Measurements from ENCODE around the gene TFAM. TPM values are rescaled to one million over a fixed set of nuclear protein-coding genes. Genes with fewer than 3 reads are reported as not detected.

TFAM gene
- polyA plus RNA-seq, 1 of the 3 experiments (the other 2 are of a cell fraction) = 19.6 TPM

DNA sequence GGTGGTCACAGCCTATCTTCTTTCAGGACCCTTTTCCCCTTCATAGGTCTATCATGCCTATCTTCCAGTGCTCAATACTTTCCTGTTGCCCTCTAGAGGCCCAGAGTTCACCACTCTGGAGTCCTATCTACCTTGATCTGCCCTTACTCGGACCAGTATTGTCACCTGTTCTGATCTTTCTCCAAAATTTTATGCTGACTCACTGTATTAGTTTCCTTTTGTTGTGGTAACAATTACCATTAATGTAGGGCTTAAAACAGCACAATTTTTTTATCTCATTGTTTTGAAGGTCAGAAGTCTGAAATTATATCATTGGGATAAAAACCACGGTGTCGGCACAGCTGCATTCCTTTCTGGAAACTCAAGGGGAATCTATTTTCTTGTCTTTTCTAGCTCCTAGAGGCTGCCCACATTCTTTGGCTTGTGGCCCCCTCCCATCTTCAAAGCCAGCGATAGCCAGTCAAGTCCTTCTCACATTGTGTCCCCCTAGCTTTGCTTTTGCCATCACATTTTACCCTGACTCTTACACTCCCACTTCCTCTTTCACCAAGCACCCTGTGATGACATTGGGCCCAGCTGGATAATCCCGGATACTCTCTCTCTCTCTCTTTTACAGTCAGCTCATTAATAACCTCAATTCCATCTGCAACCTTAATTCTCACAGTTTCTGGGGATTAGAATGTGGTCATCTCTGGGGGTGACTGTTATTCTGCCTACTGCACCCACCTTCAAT, 54.6 kb downstream of the TFAM start:
- no peaks in the 10 kb centered on the region for H3K27me3 ChIP-seq (ENCODE audit: insufficient read depth)
- no peaks in the 10 kb centered on the region for H4K20me1 ChIP-seq (ENCODE audit: insufficient read depth)
- H3K4me1 ChIP-seq (ENCODE audit: control insufficient read depth in 1 of 2, insufficient read depth in 2 of 2, low read depth in 1 of 2, low read length in 1 of 2) = peaks cover 3 to 13% of the 10 kb centered on the region in 2 experiments
- H3K4me3 ChIP-seq (ENCODE audit: low read depth in 2 of 2, low read length in 1 of 2) = no peak overlapping the region
- H3K36me3 ChIP-seq (replicated peaks in 1 of 2; ENCODE audit: control insufficient read depth in 1 of 2, insufficient read depth in 2 of 2, low read length in 1 of 2) = no peaks in the 10 kb centered on the region
- 80% methylated on average over 5 of the region's 5 CpGs for WGBS (ENCODE audit: low lambda C conversion rate)
- H3K27ac ChIP-seq (ENCODE audit: low read depth in 2 of 2, low read length in 1 of 2) = no peak overlapping the region; a peak in 1 of 4 replicates
- CTCF ChIA-PET = interaction anchor here (1.6 kb wide), 1 partner anchor 25 kb away, joined by 5 read pairs; no protein-coding TSS in a partner anchor
- H2AFZ ChIP-seq (ENCODE audit: low read depth) = no peak overlapping the region
- no peak for DNase-seq
- no peaks in the 10 kb centered on the region for H3K79me2 ChIP-seq (ENCODE audit: insufficient read depth)
- H3K9me2 ChIP-seq = no peaks in the 10 kb centered on the region
- TF ChIP-seq MXI1 (IDR thresholded peaks at IDR 0.05; ENCODE audit: low read depth, low read length) (no peak), ZBTB33 (IDR thresholded peaks at IDR 0.05; ENCODE audit: borderline replicate concordance, low read depth) (no peak), IRF3 (IDR thresholded peaks at IDR 0.05; ENCODE audit: low read depth, low read length) (no peak), TAF1 (IDR thresholded peaks at IDR 0.05; ENCODE audit: borderline replicate concordance, low read depth, low read length) (no peak)
- TF ChIP-seq, protein P1, sequence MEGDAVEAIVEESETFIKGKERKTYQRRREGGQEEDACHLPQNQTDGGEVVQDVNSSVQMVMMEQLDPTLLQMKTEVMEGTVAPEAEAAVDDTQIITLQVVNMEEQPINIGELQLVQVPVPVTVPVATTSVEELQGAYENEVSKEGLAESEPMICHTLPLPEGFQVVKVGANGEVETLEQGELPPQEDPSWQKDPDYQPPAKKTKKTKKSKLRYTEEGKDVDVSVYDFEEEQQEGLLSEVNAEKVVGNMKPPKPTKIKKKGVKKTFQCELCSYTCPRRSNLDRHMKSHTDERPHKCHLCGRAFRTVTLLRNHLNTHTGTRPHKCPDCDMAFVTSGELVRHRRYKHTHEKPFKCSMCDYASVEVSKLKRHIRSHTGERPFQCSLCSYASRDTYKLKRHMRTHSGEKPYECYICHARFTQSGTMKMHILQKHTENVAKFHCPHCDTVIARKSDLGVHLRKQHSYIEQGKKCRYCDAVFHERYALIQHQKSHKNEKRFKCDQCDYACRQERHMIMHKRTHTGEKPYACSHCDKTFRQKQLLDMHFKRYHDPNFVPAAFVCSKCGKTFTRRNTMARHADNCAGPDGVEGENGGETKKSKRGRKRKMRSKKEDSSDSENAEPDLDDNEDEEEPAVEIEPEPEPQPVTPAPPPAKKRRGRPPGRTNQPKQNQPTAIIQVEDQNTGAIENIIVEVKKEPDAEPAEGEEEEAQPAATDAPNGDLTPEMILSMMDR (IDR thresholded peaks at IDR 0.05) = no peak
- POLR2A ChIA-PET = no interaction called here
- H3K9me3 ChIP-seq = 0 out of 2 replicates have a peak, but pooled peaks cover 7% of the 10 kb centered on the region
- no peak overlapping the region for H3K9ac ChIP-seq
- peaks cover 18% of the 10 kb centered on the region for H3F3A ChIP-seq (replicated peaks; ENCODE audit: insufficient read depth)
- no peak overlapping the region for H3K4me2 ChIP-seq

DNA sequence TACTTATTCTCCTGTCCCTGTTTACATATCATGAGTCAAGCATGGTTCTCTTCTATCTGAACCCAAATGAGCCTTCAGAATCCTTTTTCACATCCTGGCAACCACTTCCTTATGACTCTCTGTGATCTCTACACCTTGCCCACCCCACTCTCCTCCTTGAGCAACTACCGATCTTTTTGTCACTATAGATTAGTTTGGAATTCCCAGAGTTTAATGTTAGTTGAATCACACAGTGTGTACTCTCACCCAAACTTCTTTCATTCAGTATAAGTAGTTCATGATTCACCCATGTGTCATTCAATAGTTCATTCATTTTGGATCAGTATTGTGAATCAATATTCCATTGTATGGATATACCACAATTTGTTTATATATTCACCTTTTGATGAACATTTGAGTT, 55.3 kb downstream of the TFAM start:
- H3K4me2 ChIP-seq = no peak overlapping the region
- H3K27ac ChIP-seq (ENCODE audit: low read depth in 2 of 2, low read length in 1 of 2) = no peak overlapping the region
- 0 out of 2 replicates have a peak, but pooled peaks cover 7% of the 10 kb centered on the region for H3K9me3 ChIP-seq
- no peak for TF ChIP-seq REST (IDR thresholded peaks at IDR 0.05; ENCODE audit: low read depth, low read length)
- WGBS (ENCODE audit: low lambda C conversion rate) = 3% methylated on average over 1 of the region's 1 CpG
- peaks cover 12% of the 10 kb centered on the region for H3F3A ChIP-seq (replicated peaks; ENCODE audit: insufficient read depth)
- H3K36me3 ChIP-seq (replicated peaks in 1 of 2; ENCODE audit: control insufficient read depth in 1 of 2, insufficient read depth in 2 of 2, low read length in 1 of 2) = no peaks in the 10 kb centered on the region
- H3K4me1 ChIP-seq (ENCODE audit: control insufficient read depth in 1 of 2, insufficient read depth in 2 of 2, low read depth in 1 of 2, low read length in 1 of 2) = peaks cover 0 to 13% of the 10 kb centered on the region in 2 experiments; a peak in 3 of 4 replicates
- ChIA-PET CTCF (interaction anchor here (1.6 kb wide), 1 partner anchor 26 kb away, joined by 5 read pairs; no protein-coding TSS in a partner anchor), POLR2A (no interaction called here)
- H3K27me3 ChIP-seq (ENCODE audit: insufficient read depth) = no peaks in the 10 kb centered on the region
- no peak for DNase-seq
- H3K9ac ChIP-seq = no peak overlapping the region
- no peaks in the 10 kb centered on the region for H4K20me1 ChIP-seq (ENCODE audit: insufficient read depth)
- no peaks in the 10 kb centered on the region for H3K79me2 ChIP-seq (ENCODE audit: insufficient read depth)
- H3K9me2 ChIP-seq = no peaks in the 10 kb centered on the region
- H3K4me3 ChIP-seq (ENCODE audit: low read depth in 2 of 2, low read length in 1 of 2) = no peak overlapping the region
- H2AFZ ChIP-seq (ENCODE audit: low read depth) = no peak overlapping the region
